GM11168 (cell line): ENCODE data around the gene POLE4.

ENCODE experiments used
- in situ Hi-C: fragments of 300-500 bp; cut with MboI; formaldehyde crosslinking; loops from one replicate; pipeline ENCODE4 v1.12.0; 2022; ENCODE audit warnings: low sequenced_read_pairs; ENCODE audit not compliant: unreplicated experiment

POLE4 gene

DNA sequence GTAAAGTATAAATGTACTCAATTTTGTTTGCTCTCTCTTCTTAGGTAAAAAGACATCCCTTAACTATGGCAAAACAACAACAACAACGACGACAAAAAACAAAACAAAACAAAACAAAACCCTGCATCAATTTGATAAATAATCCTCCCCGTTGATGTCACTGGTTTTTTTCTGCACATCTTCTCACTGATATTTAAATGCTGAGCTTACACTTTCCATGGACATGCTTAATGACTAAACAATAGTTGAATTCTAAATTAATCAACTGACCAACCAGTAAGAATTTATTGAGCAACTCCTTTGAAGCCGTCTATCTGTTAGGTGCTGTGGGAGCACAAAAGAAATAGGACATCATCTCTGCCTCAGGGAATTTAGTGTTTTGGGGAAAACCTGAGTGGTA, 20.2 kb upstream of the POLE4 start:
- in situ Hi-C loops, result no loop called here

DNA sequence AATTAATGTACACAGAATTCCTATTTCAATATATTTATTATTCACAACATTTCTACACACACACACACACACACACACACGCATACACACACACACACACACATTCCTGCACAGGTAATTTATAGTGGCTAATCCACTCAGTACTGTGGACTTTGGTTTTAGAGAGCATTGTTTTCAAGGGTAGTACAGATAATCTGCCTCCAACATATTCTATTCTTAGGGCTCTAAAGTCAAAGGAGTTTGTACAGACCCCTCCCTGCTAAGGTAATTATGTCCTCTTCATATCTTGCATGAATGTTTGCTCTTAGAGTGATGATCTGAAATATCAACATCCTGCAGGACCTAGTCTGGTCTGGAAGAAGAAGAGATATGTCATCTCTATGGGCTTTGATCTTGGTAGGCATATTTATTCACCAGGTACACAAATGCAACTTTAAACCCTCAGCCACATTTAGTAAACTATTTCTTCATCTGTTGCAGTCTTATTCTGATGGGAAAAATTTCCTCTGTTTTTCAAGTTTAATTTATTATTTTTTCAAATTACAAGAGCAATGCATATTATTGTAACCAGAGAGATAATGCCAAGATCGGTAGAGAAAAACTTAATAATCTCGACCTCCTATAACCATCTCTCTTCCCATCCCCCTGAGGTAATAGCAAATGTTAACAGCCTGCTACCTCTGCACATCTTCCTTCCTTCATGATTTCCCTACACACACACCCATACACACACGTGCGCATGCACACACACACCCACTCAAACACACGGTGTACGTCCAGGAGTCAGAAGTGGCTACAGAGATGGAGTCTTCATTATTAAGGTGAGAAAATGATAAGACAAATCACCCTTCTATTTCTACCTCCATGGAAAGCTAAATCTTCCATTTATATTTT, 18.3 kb upstream of the POLE4 start:
- in situ Hi-C loops, result no loop called here

GRCh38 chr2:74941284-74941683, 17.2 kb upstream of the POLE4 start:
- in situ Hi-C loops, result no loop called here

GRCh38 chr2:74942263-74942662, 16.2 kb upstream of the POLE4 start:
- in situ Hi-C loops, result no loop called here

DNA sequence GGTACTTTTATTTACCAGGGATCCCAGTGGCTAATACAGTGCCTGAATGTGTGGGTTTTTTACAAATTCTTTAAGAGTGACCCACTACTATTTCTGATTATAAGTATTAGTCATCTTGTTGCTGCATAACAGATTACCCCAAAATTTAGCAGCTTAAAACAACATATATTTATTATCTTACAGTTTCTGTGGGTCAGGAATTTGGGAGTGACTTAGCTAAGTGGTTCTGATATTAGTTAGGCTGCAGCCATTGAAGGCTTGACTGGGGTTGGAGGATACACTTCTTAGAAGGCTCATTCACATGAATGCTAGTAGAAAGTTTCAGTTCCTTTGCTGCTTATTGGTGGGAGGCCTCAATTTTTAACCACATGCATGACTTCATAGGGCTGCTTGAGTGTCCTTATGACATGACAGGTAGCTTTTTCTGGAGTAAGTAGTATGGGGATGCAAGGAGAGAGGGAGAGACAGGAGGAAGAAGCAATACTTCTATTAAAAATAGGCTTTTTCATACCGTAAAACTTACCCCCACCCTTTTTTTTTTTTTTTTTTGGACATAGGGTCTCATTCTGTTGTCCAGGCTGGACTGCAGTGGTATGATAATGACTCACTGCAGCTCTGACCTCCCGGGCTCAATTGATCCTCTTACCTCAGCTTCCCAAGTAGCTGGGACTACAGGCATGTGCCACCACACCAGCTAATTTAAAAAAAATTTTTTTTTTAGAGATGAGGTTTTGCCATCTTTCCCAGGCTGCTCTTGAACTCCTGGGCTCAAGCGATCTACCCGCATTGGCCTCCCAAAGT, 13.3 kb upstream of the POLE4 start:
- in situ Hi-C loops, result no loop called here

- in situ Hi-C loops, result no loop called here
Observed at GRCh38 chr2:74945788-74946331, 12.6 kb upstream of the POLE4 start.

DNA sequence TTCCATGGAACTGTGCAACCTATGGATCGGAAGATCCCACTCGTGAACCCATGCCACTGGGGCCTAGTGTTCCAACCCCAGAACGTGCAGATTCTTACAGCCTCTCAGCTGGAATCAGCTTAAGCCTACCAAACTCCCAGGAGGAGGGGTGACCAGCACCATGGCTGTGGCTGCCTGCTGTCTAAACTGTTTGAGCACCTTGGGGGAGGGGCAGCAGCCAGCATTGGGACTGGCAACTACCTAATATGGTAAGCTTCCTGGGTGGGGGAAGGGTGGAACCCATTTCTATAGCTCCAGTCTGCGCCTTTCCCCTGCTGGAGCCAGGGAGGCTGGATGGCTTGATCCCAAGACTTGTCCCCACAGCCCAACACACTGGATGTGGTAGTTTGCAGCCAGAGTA, 10.7 kb upstream of the POLE4 start:
- in situ Hi-C loops, result no loop called here

- in situ Hi-C loops, result no loop called here
Observed at GRCh38 chr2:74948779-74949178, 9.7 kb upstream of the POLE4 start.

DNA sequence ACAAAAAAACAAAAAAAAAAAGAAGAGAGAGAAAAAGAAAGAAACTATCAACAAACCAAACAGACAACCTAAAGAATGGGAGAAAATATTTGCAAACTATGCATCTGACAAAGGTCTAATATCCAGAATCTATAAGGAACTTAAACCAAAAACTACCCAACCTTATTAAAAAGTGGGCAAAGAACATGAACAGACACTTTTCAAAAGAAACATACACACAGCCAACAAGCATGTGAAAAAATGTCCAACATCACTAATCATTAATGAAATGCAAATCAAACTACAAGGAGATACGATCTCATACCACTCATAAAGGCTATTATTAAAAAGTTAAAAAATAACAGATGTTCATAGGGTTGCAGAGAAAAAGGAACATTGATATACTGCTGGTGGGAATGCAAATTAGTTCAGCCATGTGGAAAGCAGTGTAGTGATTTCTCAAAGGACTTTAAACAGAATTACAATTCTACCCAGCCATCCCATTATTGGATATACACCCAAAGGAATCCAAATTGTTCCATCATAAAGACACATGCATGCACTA, 7.2 kb upstream of the POLE4 start:
- in situ Hi-C loops, result no loop called here

GRCh38 chr2:74952575-74952974, 5.9 kb upstream of the POLE4 start:
- in situ Hi-C loops, result no loop called here

- in situ Hi-C loops, result no loop called here
Observed at GRCh38 chr2:74953796-74954499, 4.5 kb upstream of the POLE4 start.

GRCh38 chr2:74954500-74954874, 4.0 kb upstream of the POLE4 start:
- in situ Hi-C loops, result no loop called here

GRCh38 chr2:74957886-74958273, 563 bp upstream of the POLE4 start:
- in situ Hi-C loops, result no loop called here

GRCh38 chr2:74959106-74959751, 786 bp downstream of the POLE4 start:
- in situ Hi-C loops, result no loop called here

DNA sequence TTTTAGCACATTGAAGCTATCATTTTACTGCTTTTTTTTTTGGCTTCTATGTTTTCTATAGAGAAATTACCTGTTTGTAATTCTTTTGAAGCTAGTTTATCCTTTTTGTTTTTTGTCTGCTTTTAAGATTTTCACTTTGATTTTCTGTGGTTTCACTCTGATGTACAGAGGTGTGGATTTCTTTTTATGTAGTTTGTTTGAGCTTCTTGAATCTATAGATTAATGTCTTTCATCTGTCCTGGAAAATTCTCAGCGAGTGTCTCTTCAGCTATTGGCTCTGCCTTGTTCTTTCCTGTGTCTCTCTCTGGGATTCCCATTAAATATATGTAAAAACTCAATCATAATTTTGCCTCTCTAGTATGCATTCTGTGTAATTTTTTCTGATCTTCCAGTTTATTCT, 8.4 kb downstream of the POLE4 start:
- in situ Hi-C loops, result no loop called here

DNA sequence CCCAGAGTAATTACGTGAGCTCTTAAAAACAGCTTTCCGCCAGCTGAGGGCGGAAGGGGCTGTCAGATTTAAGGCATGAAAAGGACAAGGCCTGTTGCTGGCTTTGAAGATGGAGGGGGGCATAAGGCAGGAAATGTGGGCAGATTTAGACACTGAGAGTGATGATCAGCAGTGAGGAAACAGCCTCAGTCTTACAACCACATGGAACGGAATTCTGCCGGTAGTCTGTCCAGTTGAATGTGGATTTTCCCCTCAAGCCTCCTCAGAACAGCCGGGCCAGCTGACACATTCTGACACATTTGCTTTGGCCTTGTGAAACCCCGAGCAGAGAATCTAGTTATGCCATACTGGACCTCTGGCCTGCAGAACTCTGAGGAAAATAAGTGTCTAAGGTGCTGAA, 16.6 kb downstream of the POLE4 start:
- in situ Hi-C loops, result no loop called here

GRCh38 chr2:74979844-74980243, 21.4 kb downstream of the POLE4 start:
- in situ Hi-C loops, result no loop called here

GRCh38 chr2:74982577-74982976, 24.1 kb downstream of the POLE4 start:
- in situ Hi-C loops, result no loop called here

DNA sequence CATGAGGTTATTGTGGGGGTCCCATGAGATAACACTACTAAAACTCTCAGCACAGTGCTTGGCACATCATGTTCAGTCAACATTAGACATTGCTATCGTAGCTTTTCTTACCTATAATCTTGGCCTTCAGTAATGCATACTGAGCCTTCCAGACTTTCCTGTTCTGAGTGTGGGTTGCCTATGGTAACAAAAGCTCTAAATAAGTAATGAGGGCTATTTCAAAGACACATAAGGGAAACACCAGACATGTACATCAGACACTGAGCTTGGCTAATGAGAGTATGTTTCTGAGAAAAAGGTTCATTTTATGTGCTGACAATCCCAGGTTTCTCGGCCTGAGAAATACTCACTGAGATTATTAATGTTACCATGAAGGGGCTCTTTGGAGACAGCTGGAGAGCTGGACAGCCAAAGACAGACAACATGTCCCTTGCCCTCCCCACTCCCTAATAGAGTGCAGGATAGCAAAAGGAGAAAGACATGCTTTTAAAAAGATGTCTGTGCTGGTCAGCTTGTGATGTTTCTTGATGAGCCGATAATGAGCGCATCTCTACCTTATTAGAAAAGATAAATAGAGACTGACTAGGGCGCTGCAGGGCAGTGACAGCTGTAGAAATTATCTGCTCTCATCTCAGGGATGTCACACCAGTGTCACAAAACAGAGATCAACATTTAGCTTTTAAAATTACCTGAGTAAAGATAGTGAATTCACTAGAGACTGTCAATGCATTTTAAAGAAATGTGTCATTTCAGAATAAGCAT, 25.4 kb downstream of the POLE4 start:
- in situ Hi-C loops, result no loop called here
